SK-N-SH treated with all-trans-retinoic acid at 6 μM for 48 hours (cell line): Measurements from ENCODE around the gene CFAP74.

Experiments used
- ISL1 ChIP-seq: fragments of 250-450 bp; sonication (Bioruptor Pico); IDR thresholded peaks from 2 replicates; pipeline ENCODE4 v2.1.2; 2022; ENCODE audit warnings: mild to moderate bottlenecking, moderate library complexity
- PATZ1 ChIP-seq: fragments of 250-450 bp; sonication (Bioruptor Pico); IDR thresholded peaks from 2 replicates; pipeline ENCODE4 v1.8.0; 2020; ENCODE audit warnings: mild to moderate bottlenecking, moderate library complexity, borderline replicate concordance
- ZFP3 ChIP-seq: fragments of 250-450 bp; sonication (Bioruptor Pico); IDR thresholded peaks from 2 replicates; pipeline ENCODE4 v1.5.0; 2020; ENCODE audit warnings: mild to moderate bottlenecking, moderate library complexity

GRCh38 chr1:1972976-1973715 lies 30.4 kb downstream of the CFAP74 start:
- TF ChIP-seq ZFP3 (CRISPR knock-in tag), result no peak
- TF ChIP-seq PATZ1 (CRISPR knock-in tag), result no peak
- TF ChIP-seq ISL1 (CRISPR knock-in tag), result no peak
